GM12878 (cell line): ENCODE data around the gene PPEF1. TPM values are rescaled to one million over a fixed set of nuclear protein-coding genes. Genes with fewer than 3 reads are reported as not detected.

Experiments used
- ATAC-seq: fragments of 200-7000 bp; cut with Tn5 transposase; 3 replicates; pipeline ENCODE4 v1.9.1; 2020; ENCODE audit warnings: mild to moderate bottlenecking, moderate library complexity
- BruUV-seq: library from RNA; stranded (reverse); fragments of 400-500 nt; replicated peaks from 2 replicates; lab custom pipeline; 2021; lab: Mats Ljungman, UMichigan
- CTCF ChIA-PET: fragments of 300-600 bp; sonication (Branson Sonifier 250); formaldehyde crosslinking; extraction: SDS; loops from one replicate; lab custom pipeline; 2021; ENCODE audit warnings: inconsistent platforms; lab: Yijun Ruan, JAX
- POLR2A ChIA-PET: fragments of 350-600 bp; formaldehyde crosslinking; extraction: SDS; loops from one replicate; lab custom pipeline; 2021; ENCODE audit warnings: inconsistent platforms; lab: Charles Lee
- RAD21 ChIA-PET: fragments of 300-600 bp; sonication (Branson Sonifier 250); formaldehyde crosslinking; loops from one replicate; lab custom pipeline; 2023; ENCODE audit warnings: antibody characterized with exemption; ENCODE audit not compliant: unreplicated experiment; lab: Charles Lee
- SMC1A ChIA-PET: fragments of 300-600 bp; sonication (Branson Sonifier 250); formaldehyde crosslinking; loops from one replicate; lab custom pipeline; 2023; ENCODE audit not compliant: unreplicated experiment, uncharacterized antibody; lab: Charles Lee
- DNase-seq: peaks from one replicate; pipeline ENCODE4 v3.0.0-alpha.2; 2011; ENCODE audit warnings: low read depth, low spot score
- FAIRE-seq: peaks from 3 replicates; lab custom pipeline; 2011; peaks lifted over from hg19 to GRCh38; lab: Jason Lieb, UNC
- H2AFZ ChIP-seq: 2 replicates; pipeline ENCODE4 v1.6.0; 2011; ENCODE audit warnings: low read depth, low read length, control low read depth; ENCODE audit not compliant: control insufficient read depth
- H3K27ac ChIP-seq: 2 replicates; pipeline ENCODE4 v1.5.1; 2011; ENCODE audit warnings: control low read depth; ENCODE audit not compliant: control insufficient read depth, insufficient read depth
- H3K27me3 ChIP-seq, 2 experiments: replicated peaks in 1 of 2; 2 replicates each; pipeline versions ENCODE4 v1.6.0 to v1.6.1; 2011; ENCODE audit warnings: low read length in 1 of 2; ENCODE audit not compliant: control insufficient read depth in 2 of 2, insufficient read depth in 2 of 2
- H3K36me3 ChIP-seq, 2 experiments: 2 replicates each; pipeline ENCODE4 v1.5.1; 2011; ENCODE audit warnings: low read length in 1 of 2; ENCODE audit not compliant: control insufficient read depth in 2 of 2, insufficient read depth in 2 of 2
- H3K4me1 ChIP-seq: 2 replicates; pipeline ENCODE4 v1.6.1; 2011; ENCODE audit warnings: mild to moderate bottlenecking, low read length, moderate library complexity, mixed read lengths; ENCODE audit not compliant: control insufficient read depth, insufficient read depth
- H3K4me2 ChIP-seq: 2 replicates; pipeline ENCODE4 v1.6.0; 2011; ENCODE audit warnings: control low read depth; ENCODE audit not compliant: control insufficient read depth, insufficient read depth
- H3K4me3 ChIP-seq: fragments of 200-600 bp; sonication (generic); 2 replicates; pipeline ENCODE4 v1.5.1; 2016
- H3K79me2 ChIP-seq: 2 replicates; pipeline ENCODE4 v1.6.0; 2011; ENCODE audit warnings: low read length; ENCODE audit not compliant: control insufficient read depth, insufficient read depth
- H3K9ac ChIP-seq: 2 replicates; pipeline ENCODE4 v1.8.0; 2011; ENCODE audit warnings: low read length, control low read depth, mixed read lengths; ENCODE audit not compliant: control insufficient read depth, insufficient read depth
- H3K9me3 ChIP-seq: replicated peaks from 3 replicates; pipeline ENCODE4 v1.5.1; 2011; ENCODE audit warnings: mild to moderate bottlenecking, low read length; ENCODE audit not compliant: control insufficient read depth, insufficient read depth
- H4K20me1 ChIP-seq: 2 replicates; pipeline ENCODE4 v1.6.0; 2011; ENCODE audit not compliant: control insufficient read depth, insufficient read depth
- ATF2 ChIP-seq: IDR thresholded peaks from 2 replicates; pipeline ENCODE4 v1.6.1; 2012; ENCODE audit warnings: low read length, inconsistent platforms
- BACH1 ChIP-seq: fragments of 450-650 bp; IDR thresholded peaks from 2 replicates; pipeline ENCODE4 v1.6.1; 2017; ENCODE audit warnings: mild to moderate bottlenecking, borderline replicate concordance
- CBX5 ChIP-seq: sonication (generic); IDR thresholded peaks from 2 replicates; pipeline ENCODE4 v1.6.1; 2016; ENCODE audit warnings: low read depth, moderate library complexity, mild to moderate bottlenecking, inconsistent platforms
- CREB1 ChIP-seq: IDR thresholded peaks from 2 replicates; pipeline ENCODE4 v1.6.1; 2012; ENCODE audit warnings: low read depth, mild to moderate bottlenecking, inconsistent platforms
- EGR1 ChIP-seq, 2 experiments: IDR thresholded peaks; 1 replicate in 1 of 2; 2 replicates in 1 of 2; pipeline ENCODE4 v1.6.1; 2011 to 2012; ENCODE audit warnings: low read depth in 2 of 2, low read length in 2 of 2, borderline replicate concordance in 1 of 2, mild to moderate bottlenecking in 1 of 2, moderate library complexity in 1 of 2
- ELK1 ChIP-seq: IDR thresholded peaks from 2 replicates; pipeline ENCODE4 v1.6.1; 2012; ENCODE audit warnings: low read depth, low read length, improper control_type of control experiment
- MAX ChIP-seq: IDR thresholded peaks from 2 replicates; pipeline ENCODE4 v1.6.1; 2012; ENCODE audit warnings: low read depth, low read length, improper control_type of control experiment
- MTA3 ChIP-seq: IDR thresholded peaks from 2 replicates; pipeline ENCODE4 v1.6.1; 2012; ENCODE audit warnings: low read length, inconsistent platforms, borderline replicate concordance
- NBN ChIP-seq: fragments of 450-650 bp; IDR thresholded peaks from 2 replicates; pipeline ENCODE4 v1.6.1; 2016
- NFYA ChIP-seq: IDR thresholded peaks from 2 replicates; pipeline ENCODE4 v1.6.1; 2011; ENCODE audit warnings: low read depth, mild to moderate bottlenecking, low read length, improper control_type of control experiment, borderline replicate concordance
- PAX5 ChIP-seq: IDR thresholded peaks from 2 replicates; pipeline ENCODE4 v1.6.1; 2011; ENCODE audit warnings: low read depth, low read length, borderline replicate concordance
- POLR2A ChIP-seq: IDR thresholded peaks from 2 replicates; pipeline ENCODE4 v1.6.1; 2011; ENCODE audit warnings: low read depth, mild to moderate bottlenecking, low read length
- POU2F2 ChIP-seq: IDR thresholded peaks from 3 replicates; pipeline ENCODE4 v1.6.1; 2011; ENCODE audit warnings: low read depth, mild to moderate bottlenecking, low read length, borderline replicate concordance
- REST ChIP-seq: IDR thresholded peaks from 2 replicates; pipeline ENCODE4 v1.6.1; 2012; ENCODE audit warnings: mild to moderate bottlenecking, low read depth, low read length
- TCF7 ChIP-seq: IDR thresholded peaks from 2 replicates; pipeline ENCODE4 v1.6.1; 2014; ENCODE audit warnings: antibody characterized with exemption, borderline replicate concordance
- WGBS: methylation state at CpG from one replicate; pipeline ENCODE4 v1.1.6; 2016; ENCODE audit warnings: low lambda C conversion rate; ENCODE audit not compliant: insufficient replicate concordance, insufficient coverage; ENCODE audit errors: missing lambda C conversion rate; 5-methylcytosine and 5-hydroxymethylcytosine counted together
- in situ Hi-C: fragments of 300-500 bp; cut with MboI; formaldehyde crosslinking; loops from 9 replicates; pipeline ENCODE4 v1.14.3; 2018; ENCODE audit warnings: mixed read lengths
- intact Hi-C: fragments of 100-400 bp; cut with micrococcal nuclease; formaldehyde crosslinking; loops from one replicate; pipeline ENCODE4 v1.14.2; 2022; ENCODE audit not compliant: unreplicated experiment
- polyA plus RNA-seq, 11 experiments: library from polyadenylated mRNA; depleted of rRNA in 4 of 11; unstranded in 6 of 11; stranded (reverse) in 5 of 11; fragments of >200 nt; fragmentation: Nextera tagmentation in 4 of 11; fragmentation: Illumina TruSeq in 1 of 11; extraction: Ambion mirVana in 4 of 11; extraction: Trizol in 1 of 11; gene quantifications; 1 replicate in 1 of 11; 2 replicates in 10 of 11; pipeline versions ENCODE4 v1.2.1 to v1.2.3, GENCODE V29; 2011 to 2016; ENCODE audit warnings: inconsistent platforms in 2 of 11, missing spikeins in 2 of 11, low read depth in 1 of 11
- total RNA-seq, 4 experiments: library from RNA; depleted of rRNA in 3 of 4; stranded (reverse); fragments of >200 nt in 3 of 4; fragmentation: Illumina TruSeq in 1 of 4; extraction: Trizol in 1 of 4; gene quantifications; 2 replicates each; pipeline versions ENCODE4 v1.2.1 to v1.2.3, GENCODE V29; 2013 to 2021

PPEF1 gene
- total and polyA plus RNA-seq, 10 of the 15 experiments (the other 5 are each of a cell fraction or from before 2014, with no cell fraction given): 0.24 to 2.2 (median 0.50) TPM

GRCh38 chrX:18674417-18674787 is 33.0 kb upstream of the PPEF1 start (continued):
- no peak for TF ChIP-seq NFYA

GRCh38 chrX:18674788-18675735 is 32.4 kb upstream of the PPEF1 start:
- FAIRE-seq: no peak
- RAD21 ChIA-PET: interaction anchor here (1.0 kb wide), 1 partner anchor 181 kb away, joined by 4 read pairs; no protein-coding TSS in a partner anchor
- TF ChIP-seq ATF2: no peak; the same call in 1 of the 2 replicates
- TF ChIP-seq CBX5: peak; percentile 28; the same call in 1 of the 2 replicates
- no peak for TF ChIP-seq MTA3
- TF ChIP-seq EGR1 (IDR thresholded peaks at IDR 0.05; ENCODE audit: borderline replicate concordance in 1 of 2, low read depth in 2 of 2, low read length in 2 of 2): no peak; a peak in 1 of 3 replicates
- TF ChIP-seq MAX: no peak
- no peak for TF ChIP-seq REST
- TF ChIP-seq BACH1: 0 out of 2 replicates have a peak, but pooled peaks have one; percentile 24
- peak; percentile 49; the same call in 1 of the 2 replicates for TF ChIP-seq NBN
- 0 out of 2 replicates have a peak, but pooled peaks have one; percentile 44 for TF ChIP-seq PAX5
- TF ChIP-seq ELK1: peak; percentile 91
- TF ChIP-seq POU2F2: 0 out of 3 replicates have a peak, but pooled peaks have one; percentile 5
- TF ChIP-seq CREB1: no peak
- peak; percentile 70 for TF ChIP-seq POLR2A
- TF ChIP-seq TCF7: no peak

More at GRCh38 chrX:18674788-18675735, 32.4 kb upstream of the PPEF1 start:
- Histone ChIP-seq H3K9ac (peak overlapping the region; percentile 65), H4K20me1 (no peaks in the 10 kb centered on the region), H3K79me2 (no peaks in the 10 kb centered on the region), H3K27ac (peak overlapping the region; percentile 81), H3K36me3 (no peaks in the 10 kb centered on the region), H3K9me3 (no peaks in the 10 kb centered on the region; the same call in 2 of the 3 replicates), H3K4me3 (peak overlapping the region; percentile 68), H2AFZ (peak overlapping the region; percentile 22), H3K4me1 (peaks cover 2% of the 10 kb centered on the region; the same call in 1 of the 2 replicates), H3K4me2 (peak overlapping the region; percentile 82), H3K27me3 (no peaks in the 10 kb centered on the region)
- TSS peak; percentile 93 for BruUV-seq
- SMC1A ChIA-PET: no interaction called here
- in situ Hi-C loops (loop anchor here (5.0 to 10.0 kb wide), 2 partner anchors 212 to 670 kb away; partner anchors contain the start of gene PDHA1), intact Hi-C loops (loop anchor here (1.0 to 10.0 kb wide), 5 partner anchors 182 to 660 kb away; partner anchors contain the start of genes CDKL5 and PHKA2)
- DNase-seq (peak; percentile 64), ATAC-seq (peak; percentile 90)
- 26% methylated on average over 57 of the region's 74 CpGs for WGBS
- POLR2A ChIA-PET: no interaction called here
- CTCF ChIA-PET: no interaction called here
